Hematopoietic multipotent progenitor cell (in vitro differentiated cells): ENCODE data around the gene P2RX1. TPM values are rescaled to one million over a fixed set of nuclear protein-coding genes. Genes with fewer than 3 reads are reported as not detected.
A peak's percentile ranks its signal among the peaks of the same experiment; 100 is the strongest.

ENCODE experiments used
- DNase-seq, 3 donors: peaks; one replicate each; pipeline ENCODE4 v3.0.0-alpha.2; 2011 to 2015; ENCODE audit warnings: low read depth in 2 of 3, low spot score in 2 of 3
- total RNA-seq: library from RNA; depleted of rRNA; stranded (reverse); fragments of >200 nt; gene quantifications from one replicate; pipeline ENCODE4 v1.2.3, GENCODE V29; 2012

The P2RX1 gene
- total RNA-seq, 1 donor, result 160 TPM

DNA sequence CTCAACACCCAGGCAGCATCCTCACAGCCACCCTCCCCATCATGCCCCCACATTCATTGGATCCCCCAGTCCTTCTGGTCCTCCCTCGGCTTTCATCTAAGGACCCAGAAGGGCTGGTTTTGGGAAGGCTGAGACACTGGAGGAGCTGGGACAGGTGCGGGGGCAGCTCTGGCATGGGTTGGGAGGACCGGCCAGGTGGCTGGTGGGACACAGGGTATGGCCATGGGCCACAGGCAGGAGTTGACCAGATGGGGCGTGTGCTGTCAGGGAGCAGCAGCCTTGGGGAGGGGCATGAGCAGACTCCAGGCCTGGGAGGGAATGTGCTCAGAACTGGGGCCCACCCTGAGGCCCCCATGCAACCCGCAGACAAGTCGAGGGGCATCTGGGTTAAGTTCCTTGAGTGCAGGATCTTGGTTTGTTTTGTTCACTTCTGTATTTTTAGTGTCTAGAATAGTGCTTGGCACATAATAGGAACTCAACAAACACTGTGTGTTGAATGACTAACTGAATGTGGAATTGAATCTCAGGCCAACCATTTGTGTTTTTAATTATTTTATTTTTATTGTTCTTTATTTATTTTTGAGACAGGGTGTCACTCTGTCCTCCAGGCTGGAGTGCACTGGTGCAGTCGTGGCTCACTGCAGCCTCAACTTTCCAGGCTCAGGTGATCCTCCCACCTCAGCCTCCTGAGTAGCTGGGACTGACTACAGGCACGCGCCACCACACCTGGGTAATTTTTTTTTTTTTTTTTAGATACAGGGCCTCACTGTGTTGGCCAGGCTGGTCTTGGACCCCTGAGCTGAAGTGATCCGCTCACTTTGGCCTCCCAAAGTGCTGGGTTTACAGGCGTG lies 5.6 kb downstream of the P2RX1 start:
- no peak for DNase-seq

- DNase-seq, result no peak
Observed at GRCh38 chr17:3909257-3909656, 7.0 kb downstream of the P2RX1 start.

- no peak for DNase-seq
Observed at GRCh38 chr17:3907483-3908216, 8.6 kb downstream of the P2RX1 start.

DNA sequence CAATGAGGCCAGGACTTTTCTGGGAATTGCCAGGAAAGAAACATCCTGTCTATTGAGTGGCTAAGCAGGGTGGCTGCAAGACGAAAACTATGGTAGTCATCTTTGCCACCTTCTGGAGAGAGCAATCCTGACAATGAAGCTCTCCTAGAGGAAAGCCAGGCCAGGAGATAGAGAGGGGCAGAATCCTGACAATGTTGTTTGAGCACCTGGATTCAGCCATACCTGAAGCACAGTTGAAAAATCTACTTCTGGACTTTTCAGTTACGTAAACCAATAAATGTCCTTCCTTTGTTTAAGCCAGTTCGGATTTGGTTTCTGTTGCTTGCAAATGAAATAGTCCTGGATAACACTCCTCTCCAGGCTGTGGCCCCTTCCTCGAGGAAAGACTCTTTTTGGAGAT lies 9.4 kb downstream of the P2RX1 start:
- no peak for DNase-seq

GRCh38 chr17:3905017-3905520 lies 11.2 kb downstream of the P2RX1 start:
- no peak for DNase-seq

GRCh38 chr17:3904501-3904900 lies 11.8 kb downstream of the P2RX1 start:
- DNase-seq, result no peak

DNA sequence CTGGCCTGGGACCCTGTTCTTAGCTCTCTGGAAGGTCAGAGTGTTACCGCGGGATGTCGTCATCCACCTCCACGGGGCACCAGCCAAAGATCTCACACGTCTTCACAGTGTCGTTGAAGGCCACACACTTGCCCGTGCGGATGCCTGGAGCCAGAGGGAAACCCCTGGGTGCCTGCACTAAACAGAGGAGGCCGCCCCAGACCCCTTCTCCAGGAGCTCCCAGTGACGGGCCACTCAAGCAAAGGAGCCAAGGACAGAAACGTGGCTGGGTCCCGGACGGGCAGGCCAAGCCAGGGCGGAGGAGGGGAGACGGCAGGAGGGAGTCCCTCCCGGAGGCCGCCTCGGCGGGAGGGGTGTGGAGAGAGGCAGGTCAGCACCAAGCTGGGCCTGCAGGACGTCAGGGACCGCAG lies 12.4 kb downstream of the P2RX1 start:
- no peak for DNase-seq

DNA sequence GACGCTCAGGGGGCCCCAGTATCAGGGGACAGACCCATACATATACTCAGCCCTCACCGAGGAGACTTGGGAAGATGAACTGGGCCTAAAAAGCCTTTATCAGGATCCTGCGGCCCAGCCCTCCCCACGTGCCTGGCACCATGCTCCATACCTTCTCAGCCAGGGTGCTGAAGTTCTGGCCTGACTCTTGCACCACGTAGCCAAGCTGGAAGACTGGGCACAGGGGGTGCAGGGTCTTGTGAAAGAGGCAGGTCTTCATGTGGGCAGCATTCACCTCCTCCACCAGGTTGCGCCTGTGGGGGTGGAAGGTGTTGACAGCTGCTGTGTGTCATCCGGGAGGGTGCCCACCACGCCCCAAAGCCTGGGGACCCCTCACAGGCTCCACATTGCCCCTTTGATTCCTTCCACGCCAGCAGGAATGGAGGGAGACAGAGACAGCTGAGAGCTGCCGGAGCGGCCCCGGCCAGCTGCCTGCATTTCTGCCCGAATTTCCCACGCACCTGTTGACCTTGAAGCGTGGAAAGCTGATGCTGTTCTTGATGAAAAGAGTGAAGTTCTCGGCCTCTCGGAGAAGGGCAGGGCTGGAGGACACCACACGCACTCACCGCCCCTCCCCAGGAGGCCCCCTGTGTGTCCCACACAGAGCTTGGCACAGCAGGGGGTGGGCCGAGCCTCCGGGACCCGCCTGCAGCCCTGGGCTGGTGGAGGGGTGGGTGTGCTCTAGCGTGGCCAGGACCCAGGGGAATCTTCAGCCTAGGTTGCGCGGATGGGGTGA lies 13.0 kb downstream of the P2RX1 start:
- DNase-seq, result no peak

DNA sequence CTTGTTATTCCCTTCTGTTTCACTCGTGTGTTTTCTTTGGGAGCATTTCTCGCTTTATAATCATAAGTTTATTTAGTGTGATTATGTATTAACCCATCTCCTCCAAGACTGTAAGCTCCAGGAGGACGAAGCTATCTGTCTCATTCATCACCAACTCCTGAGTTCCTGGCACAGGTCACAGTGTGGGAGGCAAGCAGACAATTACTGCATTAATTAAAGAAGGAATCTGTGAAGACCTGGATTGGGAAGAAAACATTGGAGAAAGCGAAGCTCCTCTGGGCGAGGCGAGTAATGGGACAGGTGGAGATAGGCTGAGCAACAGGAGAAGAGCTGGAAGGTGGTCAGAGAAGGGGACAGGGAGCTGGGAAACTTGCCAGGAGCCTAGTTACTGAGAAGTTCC lies 15.6 kb downstream of the P2RX1 start:
- DNase-seq, result no peak

GRCh38 chr17:3897731-3898130 lies 18.5 kb downstream of the P2RX1 start:
- no peak for DNase-seq

DNA sequence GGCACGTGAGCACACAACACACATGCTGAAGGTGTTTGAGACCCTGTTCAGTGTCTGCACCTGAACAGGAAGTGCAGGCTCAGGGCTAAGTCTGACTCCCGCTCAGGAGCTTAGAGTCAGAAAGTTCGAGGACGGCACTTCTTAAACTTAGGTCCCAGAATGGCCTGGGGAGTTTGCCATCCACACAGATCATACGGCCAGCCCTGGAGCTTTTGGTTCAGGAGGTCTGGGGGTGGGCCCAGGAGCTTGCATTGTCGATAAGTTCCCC lies 19.4 kb downstream of the P2RX1 start:
- no peak for DNase-seq

- DNase-seq, result no peak
Observed at GRCh38 chr17:3896108-3896967, 19.9 kb downstream of the P2RX1 start.

- no peak for DNase-seq
Observed at GRCh38 chr17:3895354-3895753, 20.9 kb downstream of the P2RX1 start.

DNA sequence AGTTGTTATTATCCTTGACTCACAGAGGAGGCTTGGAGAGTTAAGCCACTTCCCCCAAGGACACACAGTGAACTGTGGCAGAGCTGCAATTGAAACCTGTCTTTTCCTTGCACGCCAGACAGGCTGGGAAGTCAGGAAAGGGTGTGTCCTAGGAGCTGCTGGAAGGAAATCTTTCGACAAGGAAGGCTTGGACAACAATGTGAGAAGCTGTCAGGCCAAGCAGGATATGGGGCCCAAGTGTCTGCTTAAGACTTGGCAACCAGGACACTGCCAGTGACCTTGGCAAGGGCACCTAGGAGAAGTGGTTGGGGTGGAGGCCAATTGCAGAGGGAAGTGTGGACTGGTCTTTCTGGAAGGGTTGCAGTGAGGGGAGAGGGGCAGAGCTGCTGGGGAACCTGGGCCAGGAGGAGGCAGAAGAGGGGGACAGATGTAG lies 21.3 kb downstream of the P2RX1 start:
- DNase-seq, result no peak

DNA sequence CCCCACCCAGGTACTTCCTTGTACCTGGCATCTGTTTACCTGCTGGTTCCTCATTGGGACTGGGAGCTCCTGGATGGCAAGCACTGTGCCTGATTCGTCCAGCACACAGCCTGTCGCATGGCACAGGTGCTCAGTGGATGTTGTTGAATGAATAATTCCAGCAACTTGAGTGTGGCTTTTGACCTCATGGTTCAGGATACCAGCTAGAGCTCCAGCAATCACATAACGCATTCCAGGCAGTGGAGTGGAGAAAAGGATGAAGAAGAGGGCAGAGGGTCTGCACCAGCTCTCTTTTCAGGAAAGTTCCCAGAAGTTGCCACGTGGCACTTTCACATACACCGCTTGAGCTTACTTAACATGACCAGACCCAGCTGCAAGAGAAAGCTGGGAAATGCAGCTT lies 22.1 kb downstream of the P2RX1 start:
- no peak for DNase-seq

GRCh38 chr17:3893720-3894116 lies 22.5 kb downstream of the P2RX1 start:
- no peak for DNase-seq

- DNase-seq, result peak; percentile 73 to 91 (median 85)
Observed at GRCh38 chr17:3893003-3893719, 23.1 kb downstream of the P2RX1 start, which contains the start of gene CAMKK1. TSS of gene CAMKK1 (minus strand) at chr17:3893053. CDS start at chr17:3885687, 7,366 bp downstream.

GRCh38 chr17:3892095-3892998 lies 23.9 kb downstream of the P2RX1 start:
- DNase-seq, result peak; percentile 55 to 84 (median 78)
